H9 (cell line): ENCODE data around the gene MIS18BP1. TPM values are rescaled to one million over a fixed set of nuclear protein-coding genes. Genes with fewer than 3 reads are reported as not detected.

ENCODE experiments used
- DNase-seq: peaks from one replicate; pipeline ENCODE4 v3.0.0-alpha.2; 2017
- H2AFZ ChIP-seq: one replicate; pipeline ENCODE4 v1.6.1; 2013; ENCODE audit warnings: mild to moderate bottlenecking, low read length, control low read depth, moderate library complexity
- H2AK5ac ChIP-seq: 2 replicates; pipeline ENCODE4 v1.6.1; 2013; ENCODE audit warnings: low read length, control low read depth, mixed read lengths; ENCODE audit not compliant: insufficient read length
- H2BK120ac ChIP-seq: one replicate; pipeline ENCODE4 v1.6.1; 2013; ENCODE audit warnings: low read depth, mild to moderate bottlenecking, low read length, control low read depth, inconsistent platforms; ENCODE audit not compliant: poor library complexity, severe bottlenecking
- H2BK12ac ChIP-seq: 2 replicates; pipeline ENCODE4 v1.6.1; 2013; ENCODE audit warnings: low read length, control low read depth, mixed read lengths, low read depth; ENCODE audit not compliant: insufficient read length
- H2BK15ac ChIP-seq: 2 replicates; pipeline ENCODE4 v1.6.1; 2013; ENCODE audit warnings: low read depth, low read length, control low read depth
- H2BK20ac ChIP-seq: one replicate; pipeline ENCODE4 v1.6.1; 2013; ENCODE audit warnings: low read depth, mild to moderate bottlenecking, low read length, control low read depth, inconsistent platforms; ENCODE audit not compliant: poor library complexity, severe bottlenecking
- H2BK5ac ChIP-seq: 2 replicates; pipeline ENCODE4 v1.6.1; 2013; ENCODE audit warnings: low read length, control low read depth, mixed read lengths; ENCODE audit not compliant: insufficient read length
- H3K14ac ChIP-seq: 2 replicates; pipeline ENCODE4 v1.6.1; 2013; ENCODE audit warnings: low read length, control low read depth; ENCODE audit not compliant: insufficient read depth
- H3K18ac ChIP-seq: 2 replicates; pipeline ENCODE4 v1.6.1; 2013; ENCODE audit warnings: low read depth, mild to moderate bottlenecking, mixed read lengths, low read length, control low read depth; ENCODE audit not compliant: insufficient read length
- H3K23ac ChIP-seq: 2 replicates; pipeline ENCODE4 v1.6.1; 2013; ENCODE audit warnings: low read length, control low read depth, mixed read lengths, low read depth; ENCODE audit not compliant: insufficient read length
- H3K23me2 ChIP-seq: 2 replicates; pipeline ENCODE4 v1.6.1; 2013; ENCODE audit warnings: low read depth, mild to moderate bottlenecking, mixed read lengths, low read length, control low read depth; ENCODE audit not compliant: insufficient read length, poor library complexity, severe bottlenecking
- H3K27ac ChIP-seq: 2 replicates; pipeline ENCODE4 v1.5.1; 2013; ENCODE audit warnings: low read length, control low read depth, mixed read lengths, low read depth; ENCODE audit not compliant: insufficient read length
- H3K27me3 ChIP-seq: 2 replicates; pipeline ENCODE4 v1.6.1; 2013; ENCODE audit warnings: low read length, control low read depth, inconsistent platforms; ENCODE audit not compliant: insufficient read depth
- H3K4ac ChIP-seq: 2 replicates; pipeline ENCODE4 v1.6.1; 2013; ENCODE audit warnings: low read depth, mild to moderate bottlenecking, control low read depth, inconsistent platforms, low read length, moderate library complexity
- H3K4me1 ChIP-seq: 2 replicates; pipeline ENCODE4 v1.6.1; 2013; ENCODE audit warnings: low read length, control low read depth, inconsistent platforms; ENCODE audit not compliant: insufficient read depth
- H3K4me2 ChIP-seq: 2 replicates; pipeline ENCODE4 v1.6.1; 2013; ENCODE audit warnings: low read length, control low read depth, mixed read lengths; ENCODE audit not compliant: insufficient read length, insufficient read depth
- H3K56ac ChIP-seq: 2 replicates; pipeline ENCODE4 v1.6.1; 2013; ENCODE audit warnings: low read depth, mild to moderate bottlenecking, mixed read lengths, low read length, control low read depth; ENCODE audit not compliant: insufficient read length
- H3K79me1 ChIP-seq: 2 replicates; pipeline ENCODE4 v1.6.1; 2013; ENCODE audit warnings: low read depth, mild to moderate bottlenecking, moderate library complexity, low read length, control low read depth, inconsistent platforms; ENCODE audit not compliant: insufficient read depth, poor library complexity, severe bottlenecking
- H3K79me2 ChIP-seq: 2 replicates; pipeline ENCODE4 v1.6.1; 2013; ENCODE audit warnings: low read length, control low read depth, inconsistent platforms; ENCODE audit not compliant: insufficient read depth
- H3K9ac ChIP-seq: 2 replicates; pipeline ENCODE4 v1.6.1; 2013; ENCODE audit warnings: low read length, control low read depth, mixed read lengths; ENCODE audit not compliant: insufficient read length; ENCODE audit errors: extremely low read depth
- H3K9me3 ChIP-seq: one replicate; pipeline ENCODE4 v1.6.1; 2013; ENCODE audit warnings: low read depth, low read length, inconsistent platforms; ENCODE audit not compliant: control insufficient read depth
- H3T11ph ChIP-seq: one replicate; pipeline ENCODE4 v1.6.1; 2013; ENCODE audit warnings: mild to moderate bottlenecking, low read length, control low read depth, inconsistent platforms
- H4K20me1 ChIP-seq: one replicate; pipeline ENCODE4 v1.6.1; 2013; ENCODE audit not compliant: control insufficient read depth, insufficient read length, insufficient read depth
- H4K5ac ChIP-seq: 2 replicates; pipeline ENCODE4 v1.6.1; 2013; ENCODE audit warnings: low read depth, mild to moderate bottlenecking, mixed read lengths, low read length, control low read depth; ENCODE audit not compliant: insufficient read length
- H4K8ac ChIP-seq: replicated peaks from 2 replicates; pipeline ENCODE4 v1.6.1; 2013; ENCODE audit warnings: low read length, control low read depth, mixed read lengths, low read depth; ENCODE audit not compliant: insufficient read length
- H4K91ac ChIP-seq: 2 replicates; pipeline ENCODE4 v1.6.1; 2013; ENCODE audit warnings: low read depth, mild to moderate bottlenecking, moderate library complexity, mixed read lengths, low read length, control low read depth; ENCODE audit not compliant: insufficient read length
- H3K27ac Mint-ChIP-seq, 3 experiments: 2 replicates in 2 of 3; 3 replicates in 1 of 3; pipeline ENCODE4 v1.8.0; 2020 to 2021; ENCODE audit warnings: mixed read lengths in 3 of 3, mild to moderate bottlenecking in 1 of 3, moderate library complexity in 1 of 3
- H3K27me3 Mint-ChIP-seq: 2 replicates; pipeline ENCODE4 v1.8.0; 2021; ENCODE audit warnings: low read depth, mild to moderate bottlenecking, moderate library complexity, mixed read lengths
- H3K36me3 Mint-ChIP-seq, 3 experiments: 2 replicates in 2 of 3; 3 replicates in 1 of 3; pipeline ENCODE4 v1.8.0; 2020 to 2021; ENCODE audit warnings: low read depth in 3 of 3, mixed read lengths in 3 of 3; ENCODE audit not compliant: insufficient read depth in 1 of 3
- H3K4me1 Mint-ChIP-seq, 2 experiments: 2 replicates each; pipeline ENCODE4 v1.8.0; 2020; ENCODE audit warnings: mixed read lengths in 2 of 2
- H3K4me3 Mint-ChIP-seq, 2 experiments: 2 replicates in 1 of 2; 3 replicates in 1 of 2; pipeline ENCODE4 v1.8.0; 2020 to 2021; ENCODE audit warnings: mild to moderate bottlenecking in 2 of 2, mixed read lengths in 2 of 2, moderate library complexity in 1 of 2
- H3K9me3 Mint-ChIP-seq, 2 experiments: 2 replicates in 1 of 2; 3 replicates in 1 of 2; pipeline ENCODE4 v1.8.0; 2020; ENCODE audit warnings: mild to moderate bottlenecking in 2 of 2, mixed read lengths in 2 of 2, moderate library complexity in 1 of 2
- CTCF ChIP-seq: fragments of 200-600 bp; sonication (generic); conservative IDR thresholded peaks from 3 replicates; pipeline ENCODE4 v1.8.0; 2021; ENCODE audit warnings: antibody characterized with exemption, mild to moderate bottlenecking
- WGBS: extraction: QIAGEN DNeasy Blood & Tissue Kit; methylation state at CpG from one replicate; pipeline ENCODE4 v1.1.7; 2013; ENCODE audit warnings: missing lambda C conversion rate, low lambda C conversion rate, mixed read lengths; ENCODE audit not compliant: insufficient read length; ENCODE audit errors: extremely low coverage; 5-methylcytosine and 5-hydroxymethylcytosine counted together
- total RNA-seq: library from RNA; stranded (reverse); gene quantifications from 2 replicates; pipeline ENCODE4 v1.2.1, GENCODE V29; 2021

Gene MIS18BP1
- total RNA-seq, 1 experiment from 2014 or later: 60.6 TPM

- peaks cover 19% of the 10 kb centered on the region; the same call in 1 of the 2 replicates for H3K79me2 ChIP-seq
Measured at GRCh38 chr14:45242706-45243105, 10.3 kb downstream of the MIS18BP1 start.

More at GRCh38 chr14:45242706-45243105, 10.3 kb downstream of the MIS18BP1 start:
- Mint-ChIP-seq H3K27me3 (no peaks in the 10 kb centered on the region), H3K4me1 (no peaks in the 10 kb centered on the region; a peak in 1 of 4 replicates), H3K36me3 (peaks cover 3 to 12% (median 12%) of the 10 kb centered on the region in 3 experiments; a peak in 6 of 7 replicates), H3K4me3 (no peak overlapping the region), H3K9me3 (no peaks in the 10 kb centered on the region), H3K27ac (no peak overlapping the region)
- Histone ChIP-seq H3K79me1 (peaks cover 9% of the 10 kb centered on the region), H2BK20ac (no peak overlapping the region), H3K4ac (no peak overlapping the region), H3K23ac (no peak overlapping the region), H3K18ac (no peak overlapping the region), H3K14ac (no peak overlapping the region), H2BK12ac (no peak overlapping the region), H3K9me3 (no peaks in the 10 kb centered on the region), H3T11ph (no peak overlapping the region), H3K27ac (no peak overlapping the region), H2AFZ (no peak overlapping the region), H3K4me2 (no peak overlapping the region), H3K4me1 (no peaks in the 10 kb centered on the region), H2AK5ac (no peak overlapping the region), H3K27me3 (no peaks in the 10 kb centered on the region), H3K23me2 (no peaks in the 10 kb centered on the region), H2BK120ac (no peak overlapping the region), H3K56ac (no peak overlapping the region), H4K5ac (no peak overlapping the region), H4K91ac (no peak overlapping the region), H4K20me1 (no peaks in the 10 kb centered on the region), H2BK15ac (no peak overlapping the region), H3K9ac (no peak overlapping the region), H4K8ac (no peak overlapping the region), H2BK5ac (no peak overlapping the region)
- DNase-seq: no peak
- TF ChIP-seq CTCF: no peak
- WGBS: no CpG with 5 or more reads among the region's 3 CpGs
